HG02884 (cell line): ENCODE data around the gene NCDN.

Experiments used
- ATAC-seq: cut with Tn5 transposase; IDR thresholded peaks from one replicate; pipeline ENCODE4 v1.9.1; 2021; ENCODE audit warnings: mild to moderate bottlenecking, moderate library complexity; ENCODE audit not compliant: unreplicated experiment

Gene NCDN

DNA sequence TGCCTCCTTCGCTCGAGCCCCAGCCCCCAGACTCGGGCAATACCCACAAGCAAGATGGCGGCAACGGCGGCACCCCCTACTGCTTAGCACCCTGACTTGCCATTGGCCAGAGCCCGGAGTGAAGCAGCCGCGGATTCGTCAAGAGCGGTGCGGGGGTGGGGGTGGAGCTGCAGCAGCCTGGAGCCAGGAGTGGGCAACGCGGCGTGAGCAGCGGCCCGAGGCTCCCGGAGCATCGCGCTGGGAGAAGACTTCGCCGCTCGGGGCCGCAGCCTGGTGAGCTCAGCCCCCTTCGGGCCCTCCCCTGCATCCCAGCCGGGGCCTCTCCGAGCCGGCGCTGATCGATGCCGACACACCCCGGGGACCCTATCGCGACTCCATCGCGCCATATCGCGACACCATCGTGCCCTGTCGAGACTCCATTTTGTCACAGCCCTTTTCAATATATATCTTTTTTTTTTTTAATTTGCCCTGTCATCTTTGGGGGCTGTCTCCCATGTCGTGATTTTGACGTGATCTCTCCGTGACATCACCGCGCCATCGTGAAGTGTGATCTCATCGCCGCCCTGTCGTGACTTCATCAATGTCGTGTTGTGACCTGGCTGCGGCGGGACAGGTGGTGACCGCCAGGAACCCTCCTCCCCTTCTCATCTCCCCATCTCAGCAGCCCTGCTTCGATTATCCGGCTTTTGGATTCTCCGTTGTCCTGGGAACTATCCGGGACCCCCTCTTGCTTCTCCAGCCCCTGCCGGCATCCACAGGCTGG is at the start of gene NCDN:
Gene NCDN, plus strand, starts transcription at position 189 of the 763 bp plus-strand sequence. Its CDS starts 392 bp downstream, at position 581.
- peak; percentile 83 for ATAC-seq

DNA sequence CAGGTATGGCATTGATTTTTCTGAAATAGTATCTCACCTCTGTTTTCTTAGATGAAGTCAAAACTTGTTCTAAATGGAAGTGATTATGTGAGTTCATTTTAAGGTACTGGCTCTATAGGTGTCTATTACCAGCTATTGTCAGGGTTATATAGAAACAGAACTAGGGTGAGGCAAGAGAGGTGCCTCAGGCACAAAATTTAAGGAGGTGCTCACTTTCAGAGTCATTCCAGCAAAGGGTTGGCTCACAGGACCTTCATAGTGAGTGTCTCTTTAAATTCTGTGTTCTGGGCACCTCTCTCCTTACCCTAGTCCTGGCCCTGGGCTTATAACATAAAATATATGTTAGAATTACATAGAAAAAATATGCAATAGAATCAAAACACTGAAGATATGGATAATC is 49.7 kb upstream of the NCDN start:
- ATAC-seq, result no peak

DNA sequence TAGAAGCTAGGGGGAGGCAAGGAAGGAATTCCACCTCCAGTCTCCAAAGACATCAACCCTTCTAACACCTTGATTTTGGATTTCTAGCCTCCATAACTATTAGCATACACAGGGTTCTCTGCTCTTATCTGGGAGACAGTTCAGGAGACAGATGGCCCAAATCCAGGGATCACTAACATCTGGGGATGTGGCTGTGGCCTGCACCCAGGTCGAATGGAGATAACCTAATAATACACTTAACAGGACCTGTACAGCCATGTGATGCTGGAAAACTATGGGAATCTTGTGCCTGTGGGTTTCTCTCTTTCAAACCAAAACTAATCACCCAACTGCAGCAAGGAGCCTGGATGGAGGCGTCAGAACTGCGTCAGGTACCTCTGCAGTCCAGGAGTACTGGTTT is 48.0 kb upstream of the NCDN start:
- ATAC-seq, result no peak

GRCh38 chr1:35511305-35511704 is 46.3 kb upstream of the NCDN start:
- ATAC-seq, result no peak

GRCh38 chr1:35518183-35518582 is 39.4 kb upstream of the NCDN start:
- no peak for ATAC-seq

DNA sequence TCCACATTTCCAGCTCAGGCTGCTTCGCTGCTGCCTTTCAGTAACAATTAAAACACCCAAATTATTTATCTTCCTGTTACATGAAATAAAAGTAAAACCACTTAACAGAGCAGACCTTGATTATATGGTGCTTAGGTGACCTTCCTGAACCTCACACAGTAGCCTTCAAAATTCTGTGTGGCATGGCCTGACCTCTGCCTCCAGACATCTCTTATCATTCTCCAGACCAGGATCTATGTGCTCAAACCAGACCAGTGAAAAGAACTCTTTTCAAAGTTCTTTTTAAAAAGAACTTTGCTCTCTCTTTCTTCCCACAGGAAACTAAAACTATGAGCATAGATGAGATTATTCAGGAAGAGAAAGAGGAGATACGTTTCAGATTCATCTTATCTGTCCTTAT is 38.2 kb upstream of the NCDN start:
- ATAC-seq, result no peak

DNA sequence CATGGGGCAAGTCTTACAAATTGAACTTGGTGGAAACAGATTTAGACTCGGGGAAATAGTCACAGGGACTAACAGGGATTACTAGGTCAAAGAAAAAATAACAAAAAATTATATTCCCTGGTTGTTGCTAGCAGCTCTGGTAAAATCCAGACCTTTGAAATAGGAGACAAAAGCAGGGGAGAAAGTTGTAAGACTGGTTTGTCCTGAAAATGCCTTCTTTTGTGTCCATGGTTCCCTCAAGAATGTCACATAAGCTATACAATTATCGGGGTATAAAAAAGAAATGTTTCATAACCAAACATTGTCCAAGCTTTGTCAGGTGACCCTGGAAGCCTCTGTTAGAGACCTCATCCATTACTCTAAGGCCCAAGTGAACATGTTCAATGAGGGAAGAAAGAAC is 33.5 kb upstream of the NCDN start:
- ATAC-seq, result no peak

DNA sequence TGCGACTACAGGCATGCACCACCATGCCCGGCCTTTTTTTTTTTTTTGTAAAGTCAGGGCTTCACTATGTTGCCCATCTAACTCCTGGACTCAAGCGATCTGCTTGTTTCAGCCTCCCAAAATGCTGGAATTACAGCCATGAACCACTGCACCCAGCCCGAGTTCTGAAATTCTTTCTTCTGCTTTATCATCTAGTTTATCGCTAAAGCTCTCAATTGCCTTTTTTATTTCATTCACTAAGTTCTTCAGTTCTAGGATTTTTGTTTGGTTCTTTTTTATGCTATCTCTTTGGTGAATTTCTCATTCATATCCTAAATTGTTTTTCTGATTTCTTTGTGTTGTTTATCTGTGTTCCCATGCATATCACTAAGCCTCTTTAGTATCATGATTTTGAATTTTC is 27.4 kb upstream of the NCDN start:
- no peak for ATAC-seq

DNA sequence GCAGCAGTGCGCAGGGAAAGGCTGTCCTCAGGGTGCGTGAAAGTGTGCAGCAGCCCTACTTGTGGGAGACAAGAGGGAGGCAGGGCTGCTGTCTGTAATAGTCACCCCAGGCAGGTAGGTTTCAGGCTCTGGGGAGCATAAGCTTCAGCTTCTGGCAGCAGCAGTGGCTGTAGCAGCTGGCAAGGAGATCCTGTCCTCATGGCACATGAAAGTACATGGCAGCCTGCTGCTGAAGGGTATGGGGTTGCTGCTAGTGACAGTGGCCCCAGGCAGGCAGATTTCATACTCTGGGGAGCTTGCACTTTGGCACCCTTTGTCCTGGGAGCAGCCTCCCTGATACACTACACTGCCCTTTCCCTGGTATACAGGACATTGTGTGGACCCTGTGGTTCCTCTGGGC is 26.7 kb upstream of the NCDN start:
- ATAC-seq, result no peak

GRCh38 chr1:35531368-35531767 is 26.2 kb upstream of the NCDN start:
- no peak for ATAC-seq

DNA sequence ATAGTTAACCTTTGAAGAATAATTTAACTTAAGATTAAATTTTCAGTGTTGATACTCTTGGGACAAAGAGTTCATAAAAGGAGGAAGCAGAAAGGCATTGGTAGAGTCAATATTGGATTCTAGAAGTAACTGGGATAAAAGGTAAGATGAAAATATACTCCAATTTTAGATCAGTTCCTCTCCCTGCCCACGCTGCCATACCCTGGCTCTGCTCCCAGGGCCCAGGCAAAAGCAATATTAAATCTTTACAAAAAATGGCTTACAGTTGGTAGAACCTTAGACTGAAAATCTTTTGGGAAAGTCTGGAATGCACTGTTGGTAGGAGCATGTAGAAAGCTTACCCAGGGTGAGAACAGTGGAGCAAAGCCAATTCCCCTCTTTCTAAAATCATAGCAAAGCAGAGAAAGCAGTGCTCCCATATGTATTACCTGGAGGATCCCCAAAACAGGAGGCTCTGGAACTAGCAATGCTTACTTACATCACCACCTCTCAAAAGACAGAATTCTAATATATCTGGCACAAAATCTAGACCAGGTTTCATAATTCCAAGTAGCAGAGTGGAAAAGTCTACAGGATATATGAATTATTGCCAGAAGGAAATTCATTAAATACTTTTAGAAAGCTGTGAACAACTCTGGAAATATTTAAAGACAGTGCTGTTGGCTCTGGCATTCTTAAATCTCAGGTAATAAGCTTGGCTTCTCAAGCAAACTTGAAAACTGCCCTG is 24.9 kb upstream of the NCDN start:
- ATAC-seq, result no peak

- no peak for ATAC-seq
Measured at GRCh38 chr1:35533586-35533985, 24.0 kb upstream of the NCDN start.

DNA sequence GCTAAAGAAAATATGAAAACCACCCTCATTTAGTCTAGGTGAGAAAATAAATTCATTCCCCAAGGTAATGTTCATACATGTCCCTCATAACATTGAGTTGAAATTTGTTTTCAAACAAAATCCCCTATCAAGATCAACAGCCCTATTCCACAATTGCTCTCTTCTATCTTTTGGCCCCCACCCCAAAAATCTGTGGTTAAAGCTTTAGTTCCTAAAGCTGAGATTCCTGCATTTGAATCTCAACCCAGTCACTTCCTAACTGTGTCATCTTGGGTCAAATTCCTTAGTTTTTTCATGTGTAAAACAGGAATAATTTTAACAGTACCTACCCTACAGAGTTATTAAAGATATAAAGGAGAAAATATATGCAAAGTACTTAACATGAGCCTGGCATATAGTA is 22.4 kb upstream of the NCDN start:
- no peak for ATAC-seq

- no peak for ATAC-seq
Measured at GRCh38 chr1:35536556-35537162, 20.9 kb upstream of the NCDN start.

DNA sequence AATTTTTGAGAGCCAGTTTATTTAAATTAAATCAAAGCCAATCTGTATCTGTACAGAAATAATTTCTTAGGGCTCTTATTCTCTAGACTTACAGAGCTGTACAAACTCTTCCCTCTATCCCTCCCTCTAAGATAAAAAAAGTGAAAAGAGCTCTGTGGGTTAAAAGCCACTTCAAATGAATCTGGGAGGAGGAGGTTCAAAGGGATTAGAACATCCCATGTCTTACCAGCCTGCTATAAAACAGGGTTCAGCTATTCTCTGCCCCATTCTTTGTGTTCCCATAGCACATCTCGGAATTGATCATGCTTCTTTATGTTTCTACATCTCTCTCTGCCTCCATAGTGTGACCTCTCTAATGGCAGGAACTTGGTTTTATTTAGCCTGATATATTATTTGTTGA is 19.8 kb upstream of the NCDN start:
- ATAC-seq, result no peak

GRCh38 chr1:35539073-35539823 is 18.4 kb upstream of the NCDN start:
- ATAC-seq, result no peak

DNA sequence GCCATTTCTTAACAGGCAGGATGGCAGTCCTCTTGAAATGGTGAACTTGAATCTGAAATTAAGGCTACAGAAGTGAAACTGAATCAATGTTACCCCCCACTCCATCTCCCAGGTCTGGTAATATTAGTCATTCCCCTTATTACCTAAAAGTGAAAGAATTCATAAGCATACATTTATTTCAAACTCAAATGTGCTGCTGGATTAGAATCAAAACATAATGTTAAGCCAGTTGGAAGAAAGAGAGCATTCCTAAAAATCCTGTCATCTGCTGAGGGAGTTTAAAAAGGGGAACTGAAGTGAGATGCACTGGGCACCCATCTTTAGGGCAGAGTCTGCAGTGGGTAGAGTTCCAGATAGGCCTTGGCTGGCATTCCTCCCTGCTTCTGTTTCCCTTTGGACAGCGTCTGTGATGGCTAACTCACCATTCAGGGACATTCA is 17.8 kb upstream of the NCDN start:
- no peak for ATAC-seq

DNA sequence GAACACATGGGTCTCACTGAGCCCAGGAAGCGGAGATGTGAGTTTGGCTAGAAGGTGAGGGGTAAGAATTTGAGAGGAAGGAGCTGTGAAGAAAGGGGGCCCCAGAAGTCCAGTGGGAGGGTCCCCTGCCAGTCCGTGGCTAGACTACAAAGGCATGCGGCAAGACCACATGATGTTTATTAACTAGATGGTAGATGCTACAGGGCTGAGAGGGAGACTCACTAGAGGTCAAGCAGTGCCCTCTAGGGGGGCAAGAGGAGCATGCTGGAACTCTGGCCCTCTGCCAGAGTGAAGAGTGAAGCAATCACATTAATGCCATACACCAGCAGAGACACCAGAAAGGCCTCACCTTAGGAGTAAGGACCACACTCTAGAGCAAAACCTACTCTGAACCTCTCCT is 12.6 kb upstream of the NCDN start:
- no peak for ATAC-seq

GRCh38 chr1:35546614-35547013 is 11.0 kb upstream of the NCDN start:
- ATAC-seq, result no peak

DNA sequence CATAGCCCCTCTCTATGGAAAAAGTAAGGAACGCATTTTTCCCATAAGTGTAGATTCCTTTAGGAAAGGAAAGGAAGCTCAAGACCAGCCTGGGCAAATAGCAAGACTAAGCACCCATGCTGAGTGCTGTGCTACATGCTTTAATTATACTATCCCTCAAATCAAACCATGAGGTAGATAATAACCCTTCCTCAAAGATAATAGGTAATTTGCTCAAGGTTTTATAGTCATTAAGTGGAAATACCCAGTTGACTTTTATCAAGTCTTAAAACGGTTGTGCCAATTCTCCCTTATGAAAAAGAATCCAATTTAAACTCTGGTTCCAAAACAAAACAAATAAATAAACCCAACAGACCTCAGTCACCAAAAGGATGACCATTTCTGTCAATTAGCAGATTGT is 3.7 kb upstream of the NCDN start:
- no peak for ATAC-seq
